Heart left ventricle (tissue), 16 donors: ENCODE results near the gene ZNF423. TPM values are rescaled to one million over a fixed set of nuclear protein-coding genes. Genes with fewer than 3 reads are reported as not detected.

Experiments used
- ATAC-seq, 4 donors: fragments of 200-7000 bp; cut with Tn5 transposase; one replicate each; pipeline ENCODE4 v1.9.1; 2020 to 2022; ENCODE audit warnings: moderate library complexity in 4 of 4, mild to moderate bottlenecking in 3 of 4, moderate number of reproducible peaks in 1 of 4
- DNase-seq, 5 donors: peaks; one replicate each; pipeline ENCODE4 v3.0.0-alpha.2; 2020
- H3K27ac ChIP-seq, 12 donors: fragments of 200-600 bp; sonication (generic) in 4 of 12; one replicate each; pipeline versions ENCODE4 v1.5.0 to v1.8.0; 2016 to 2022; ENCODE audit warnings: mild to moderate bottlenecking in 2 of 12
- H3K27me3 ChIP-seq, 9 donors: fragments of 200-600 bp; sonication (generic) in 2 of 9; one replicate each; pipeline versions ENCODE4 v1.5.1 to v1.8.0; 2016 to 2022; ENCODE audit warnings: mild to moderate bottlenecking in 3 of 9
- H3K36me3 ChIP-seq, 9 donors: fragments of 200-600 bp; sonication (generic) in 2 of 9; one replicate each; pipeline versions ENCODE4 v1.5.0 to v1.8.0; 2018 to 2022; ENCODE audit warnings: mild to moderate bottlenecking in 2 of 9
- H3K4me1 ChIP-seq, 12 donors: fragments of 200-600 bp; sonication (generic) in 4 of 12; one replicate each; pipeline versions ENCODE4 v1.5.0 to v1.8.0; 2016 to 2022; ENCODE audit warnings: mild to moderate bottlenecking in 3 of 12
- H3K4me3 ChIP-seq, 12 donors: fragments of 200-600 bp; sonication (generic) in 4 of 12; one replicate each; pipeline versions ENCODE4 v1.5.0 to v1.8.0; 2017 to 2022; ENCODE audit warnings: mild to moderate bottlenecking in 9 of 12, moderate library complexity in 4 of 12
- H3K9me3 ChIP-seq, 12 donors: fragments of 200-600 bp; sonication (generic) in 4 of 12; one replicate each; pipeline versions ENCODE4 v1.5.0 to v1.8.0; 2016 to 2022; ENCODE audit warnings: mild to moderate bottlenecking in 1 of 12
- CTCF ChIP-seq, 12 donors: fragments of 200-600 bp; sonication (generic) in 4 of 12; IDR thresholded peaks; one replicate each; pipeline versions ENCODE4 v1.5.0 to v1.8.0; 2018 to 2022; ENCODE audit warnings: antibody characterized with exemption in 12 of 12, mild to moderate bottlenecking in 5 of 12
- POLR2A ChIP-seq, 2 donors: fragments of 450-650 bp; IDR thresholded peaks; one replicate each; pipeline ENCODE4 v1.6.1; 2017; ENCODE audit warnings: antibody characterized with exemption in 2 of 2, mild to moderate bottlenecking in 2 of 2, moderate library complexity in 2 of 2
- WGBS, 4 donors: extraction: QIAGEN DNeasy Blood & Tissue Kit in 2 of 4; methylation state at CpG; one replicate each; pipeline versions ENCODE4 v1.1.5 to v1.1.7; 2013 to 2018; 5-methylcytosine and 5-hydroxymethylcytosine counted together
- intact Hi-C, 10 donors: fragments of 100-400 bp; cut with DNase I; formaldehyde crosslinking; loops; one replicate each; pipeline versions ENCODE4 v1.11.1 to v1.14.2; 2022
- polyA plus RNA-seq, 2 donors: library from polyadenylated mRNA; stranded (reverse); fragments of 200-250 nt; gene quantifications; one replicate each; pipeline ENCODE4 v1.2.3, GENCODE V29; 2013
- total RNA-seq, 9 donors: library from RNA; depleted of rRNA in 2 of 9; stranded (reverse); fragments of >200 nt in 2 of 9; fragmentation: NEBNext Ultra II Directional in 3 of 9; extraction: Animal tissue kit (Norgen Biotek cat#: 25700) in 3 of 9; gene quantifications; one replicate each; pipeline versions ENCODE4 v1.1.0 to v1.2.4, GENCODE V29; 2016 to 2023
- donor health status: ischemic (EF 13 %, LVEDD 7.1; RV severe dilation, severe dysfunction).
- donor health status: healthy with polysubstance abuse.
- donor health status: DM: no; HTN: yes; CAD: no.
- donor health status: DM: no; HTN: no; CAD: no.
- donor health status: ischemic (EF 25% LVEDD 6.9; RV normal size, moderate dysfunction).
- donor health status: ischemic (EF 25% LVEDD 5.7; RV mildly dilated, moderate dysfunction).
- donor health status: healthy.
- donor health status: DM: yes; HTN: yes; CAD: no.
- donor health status: ischemic (EF 35%, LVEDD 5.7; RV mildly dilated, moderate dysfunction).
- donor health status: nonischemic (EF 11% LVEDD 7.7; RV severe dilation, severe dysfunction).
- donor health status: DM: yes; HTN: yes; CAD: no.
- donor health status: PGD.
- donor health status: ischemic (EF 29% LVEDD 5.4; RV normal size, mild dysfunction).
- donor health status: nonischemic (EF 23%, LVEDD 6.1; RV moderate dilation, normal function).

The ZNF423 gene
- total and polyA plus RNA-seq, 11 donors: 1.8 to 10.4 (median 5.7) TPM

GRCh38 chr16:49617016-49617629 is 238.8 kb downstream of the ZNF423 start:
- H3K4me1 ChIP-seq: peaks cover 0 to 26% (median 16%) of the 10 kb centered on the region in 12 donors
- no peak for ATAC-seq
- intact Hi-C loops: loop anchor here in 2 of 10 donors (10.0 kb wide), 2 partner anchors 128 to 258 kb away; no protein-coding TSS in a partner anchor
- DNase-seq: no peak
- no peaks in the 10 kb centered on the region for H3K27me3 ChIP-seq
- H3K9me3 ChIP-seq: peaks cover 0 to 4% (median 0%) of the 10 kb centered on the region in 12 donors
- H3K36me3 ChIP-seq: no peaks in the 10 kb centered on the region
- no peak overlapping the region for H3K4me3 ChIP-seq
- H3K27ac ChIP-seq: no peak overlapping the region
- WGBS, 4 donors: 88 to 93% (median 90%) methylated on average over 4 of the region's 4 CpGs
- TF ChIP-seq CTCF (IDR thresholded peaks at IDR 0.05) (no peak), POLR2A (IDR thresholded peaks at IDR 0.05) (no peak)

- ATAC-seq (no peak), DNase-seq (no peak)
- no peak for TF ChIP-seq CTCF (IDR thresholded peaks at IDR 0.05)
- TF ChIP-seq POLR2A (IDR thresholded peaks at IDR 0.05): no peak
- peaks cover 0 to 4% (median 0%) of the 10 kb centered on the region in 12 donors for H3K9me3 ChIP-seq
- H3K4me1 ChIP-seq: peaks cover 0 to 13% (median 11%) of the 10 kb centered on the region in 12 donors
- H3K27ac ChIP-seq: no peak overlapping the region
- no peak overlapping the region for H3K4me3 ChIP-seq
- intact Hi-C loops: loop anchor here in 2 of 10 donors (10.0 kb wide), 2 partner anchors 129 to 259 kb away; no protein-coding TSS in a partner anchor
- no peaks in the 10 kb centered on the region for H3K36me3 ChIP-seq
- H3K27me3 ChIP-seq: no peaks in the 10 kb centered on the region
- 94 to 96% (median 95%) methylated on average over 8 of the region's 8 CpGs for WGBS, 4 donors
Observed at GRCh38 chr16:49615576-49615975, 240.3 kb downstream of the ZNF423 start.

GRCh38 chr16:49610983-49611382 is 244.9 kb downstream of the ZNF423 start:
- Histone ChIP-seq H3K4me1 (peaks cover 0 to 2% (median 0%) of the 10 kb centered on the region in 12 donors), H3K4me3 (no peak overlapping the region), H3K27ac (no peak overlapping the region), H3K9me3 (peaks cover 0 to 4% (median 0%) of the 10 kb centered on the region in 12 donors), H3K36me3 (no peaks in the 10 kb centered on the region), H3K27me3 (no peaks in the 10 kb centered on the region)
- 59 to 88% (median 80%) methylated on average over 3 of the region's 3 CpGs for WGBS, 4 donors
- ATAC-seq (no peak), DNase-seq (no peak)
- TF ChIP-seq POLR2A (IDR thresholded peaks at IDR 0.05) (no peak), CTCF (IDR thresholded peaks at IDR 0.05) (no peak)
- intact Hi-C loops: loop anchor here in 3 of 10 donors (5.0 to 10.0 kb wide), 3 partner anchors 134 to 264 kb away; no protein-coding TSS in a partner anchor

GRCh38 chr16:49608779-49609178 is 247.1 kb downstream of the ZNF423 start:
- ATAC-seq (peak; percentile 58 to 90 (median 88)), DNase-seq (no peak)
- no peaks in the 10 kb centered on the region for H3K36me3 ChIP-seq
- TF ChIP-seq CTCF (IDR thresholded peaks at IDR 0.05) (peak; percentile 31 to 68 (median 56)), POLR2A (IDR thresholded peaks at IDR 0.05) (no peak)
- 36 to 78% (median 68%) methylated on average over 5 of the region's 5 CpGs for WGBS, 4 donors
- intact Hi-C loops: loop anchor here in 7 of 10 donors (2.0 to 10.0 kb wide), 8 partner anchors 146 to 314 kb away; partner anchors contain the start of gene ZNF423 (in 4 of the 7)
- H3K9me3 ChIP-seq: peaks cover 0 to 4% (median 0%) of the 10 kb centered on the region in 12 donors
- H3K27ac ChIP-seq: no peak overlapping the region
- H3K4me1 ChIP-seq: peaks cover 0 to 2% (median 0%) of the 10 kb centered on the region in 12 donors
- no peak overlapping the region for H3K4me3 ChIP-seq
- no peaks in the 10 kb centered on the region for H3K27me3 ChIP-seq
